Fibroblast of gingiva (primary cell): ENCODE results near the gene TUBAL3.
"Not testable (repeated sequence)": the region's sequence is repeated elsewhere in the genome, so short reads cannot be mapped to it uniquely, and the experiment has no call there.

Experiments
- DNase-seq: peaks from one replicate; pipeline ENCODE4 v3.0.0-alpha.2; 2011; ENCODE audit warnings: low read depth

Gene TUBAL3

DNA sequence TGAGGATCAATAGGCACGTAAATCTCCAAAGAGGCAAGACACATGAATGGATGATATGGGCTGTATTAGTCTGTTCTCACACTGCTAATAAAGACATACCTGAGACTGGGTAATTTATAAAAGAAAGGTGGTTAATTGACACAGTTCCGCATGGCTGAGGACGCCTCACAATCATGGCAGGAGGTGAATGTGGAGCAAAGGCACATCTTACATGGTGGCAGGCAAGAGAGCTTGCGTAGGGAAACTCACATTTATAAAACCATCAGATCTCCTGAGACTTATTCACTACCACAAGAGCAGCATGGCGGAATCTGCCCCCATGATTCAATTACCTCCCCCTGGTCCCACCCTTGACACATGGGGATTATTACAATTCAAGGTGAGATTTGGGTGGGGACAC is 25.4 kb downstream of the TUBAL3 start:
- DNase-seq, result not testable (repeated sequence)

DNA sequence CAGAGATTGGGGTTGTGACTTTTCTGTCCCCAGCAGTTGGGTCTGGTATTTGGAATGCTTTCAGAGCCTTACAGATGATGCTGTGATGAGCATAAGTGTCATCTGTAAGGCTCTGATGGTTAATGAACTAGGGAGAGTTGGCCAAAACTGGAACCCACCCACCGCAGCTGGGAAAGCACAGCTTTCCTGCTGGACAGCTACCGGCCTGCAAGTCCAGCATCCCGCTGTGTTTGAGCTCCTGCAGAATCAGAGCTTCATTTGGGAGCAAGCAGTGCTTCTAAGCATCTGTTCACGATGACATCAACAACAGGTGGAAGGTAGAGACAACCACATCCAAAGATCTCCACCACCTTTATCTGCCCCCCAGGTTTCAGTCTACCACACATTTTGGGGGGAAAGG is 28.2 kb downstream of the TUBAL3 start:
- no peak for DNase-seq

DNA sequence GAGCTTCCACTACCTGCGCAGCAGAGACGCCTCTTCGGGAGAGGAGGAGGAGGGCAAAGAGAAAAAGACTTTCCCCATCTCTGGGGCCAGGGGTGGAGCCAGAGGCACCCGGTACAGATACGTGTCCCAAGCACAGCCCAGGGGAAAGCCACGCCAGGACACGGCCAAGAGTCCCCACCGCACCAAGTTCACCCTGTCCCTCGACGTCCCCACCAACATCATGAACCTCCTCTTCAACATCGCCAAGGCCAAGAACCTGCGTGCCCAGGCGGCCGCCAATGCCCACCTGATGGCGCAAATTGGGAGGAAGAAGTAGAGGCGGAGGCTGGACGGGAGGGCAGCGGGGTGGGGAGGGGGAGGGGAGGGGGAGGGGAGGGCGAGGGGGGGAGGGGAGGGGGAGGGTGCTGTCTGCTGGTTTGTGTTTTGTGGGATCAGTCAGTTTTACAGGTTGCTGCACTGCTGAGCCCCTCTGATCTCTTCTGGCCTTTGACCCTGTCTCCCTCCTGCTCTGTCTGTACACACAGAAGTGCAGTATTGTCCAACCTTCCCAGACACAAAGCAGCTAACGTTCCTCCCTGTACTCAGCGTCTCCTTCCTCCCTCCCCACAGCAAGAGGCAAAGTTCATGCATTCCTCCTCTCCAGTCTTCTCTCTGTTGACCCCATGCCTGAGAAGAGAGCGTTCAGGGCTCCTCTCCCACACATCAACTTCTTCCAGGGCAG is 30.6 kb downstream of the TUBAL3 start:
- DNase-seq, result no peak

DNA sequence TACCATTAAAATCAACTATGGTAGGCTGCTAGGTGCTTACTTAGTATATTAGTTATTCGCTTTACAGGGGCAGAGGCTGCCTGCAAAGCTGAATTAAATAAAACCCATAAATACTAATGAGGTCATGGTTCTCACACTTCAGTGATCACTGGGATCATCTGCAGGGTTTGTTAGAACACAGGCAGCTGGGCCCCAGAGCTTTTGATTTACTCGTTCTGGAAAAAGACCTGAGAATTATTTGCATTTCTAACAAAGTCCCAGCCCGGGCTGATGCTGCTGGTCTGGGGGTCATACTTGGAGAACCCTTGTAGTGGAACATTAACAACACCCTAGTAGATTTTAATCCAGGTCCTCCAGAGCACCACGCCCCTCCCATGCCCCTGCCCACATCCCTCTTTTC is 31.3 kb downstream of the TUBAL3 start:
- no peak for DNase-seq

DNA sequence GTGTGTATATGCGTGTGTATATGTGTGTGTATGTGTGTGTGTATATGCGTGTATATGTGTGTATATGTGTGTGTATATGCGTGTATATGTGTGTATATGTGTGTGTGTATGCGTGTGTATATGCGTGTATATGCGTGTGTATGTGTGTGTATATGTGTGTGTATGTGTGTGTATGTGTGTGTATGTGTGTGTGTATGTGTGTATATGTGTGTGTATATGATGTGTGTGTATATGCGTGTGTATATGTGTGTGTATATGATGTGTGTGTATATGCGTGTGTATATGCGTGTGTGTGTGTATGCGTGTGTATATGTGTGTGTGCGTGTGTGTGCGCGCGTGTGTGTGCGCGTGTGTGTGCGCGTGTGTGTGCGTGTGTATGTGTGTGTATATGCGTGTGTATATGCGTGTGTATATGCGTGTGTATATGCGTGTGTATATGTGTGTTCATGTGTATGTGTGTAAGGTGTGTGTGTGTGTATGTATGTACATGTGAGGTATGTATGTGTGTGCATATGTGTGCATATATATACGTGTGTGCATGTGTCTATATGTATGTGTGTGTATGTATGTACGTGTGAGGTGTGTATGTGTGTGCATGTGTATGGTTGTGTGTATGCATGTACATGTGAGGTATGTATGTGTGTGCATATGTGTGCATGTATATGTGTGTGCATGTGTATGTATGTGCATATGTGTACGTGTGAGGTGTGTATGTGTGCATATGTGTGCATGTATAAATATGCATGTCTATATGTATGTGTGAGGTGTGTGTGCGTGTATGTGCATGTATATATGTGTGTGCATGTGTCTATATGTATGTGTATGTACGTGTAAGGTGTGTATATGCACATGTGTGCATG is 33.9 kb downstream of the TUBAL3 start:
- no peak for DNase-seq

DNA sequence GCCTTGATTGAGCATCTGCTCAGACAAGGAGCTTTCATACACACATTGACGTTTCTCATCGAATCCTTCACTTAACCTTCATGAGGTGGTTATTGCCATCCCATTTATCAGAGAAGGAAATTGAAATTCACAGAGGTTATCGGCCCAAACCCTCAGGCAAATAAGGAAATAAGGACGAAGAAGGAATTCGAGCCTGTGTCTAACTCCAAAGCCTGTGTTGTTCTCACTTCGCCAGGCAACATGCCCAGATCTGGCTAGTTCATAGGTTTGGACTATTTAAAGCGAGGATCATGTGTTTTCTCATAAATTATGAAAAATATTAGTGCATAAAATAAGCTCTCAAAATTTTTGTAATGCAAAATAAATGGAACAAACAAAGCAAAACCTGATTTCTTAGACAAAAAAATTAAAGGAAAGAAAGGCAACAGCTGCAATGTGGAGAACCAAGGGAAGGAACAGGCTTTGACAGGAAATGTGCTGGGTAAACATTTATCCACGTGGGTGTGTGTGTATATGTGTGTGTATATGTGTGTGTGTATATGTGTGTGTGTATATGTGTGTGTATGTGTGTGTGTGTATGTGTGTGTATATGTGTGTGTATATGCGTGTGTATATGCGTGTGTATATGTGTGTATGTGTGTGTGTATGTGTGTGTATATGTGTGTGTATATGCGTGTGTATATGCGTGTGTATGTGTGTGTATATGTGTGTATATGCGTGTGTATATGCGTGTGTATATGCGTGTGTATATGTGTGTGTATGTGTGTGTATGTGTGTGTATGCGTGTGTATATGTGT is 35.1 kb downstream of the TUBAL3 start:
- DNase-seq, result no peak

DNA sequence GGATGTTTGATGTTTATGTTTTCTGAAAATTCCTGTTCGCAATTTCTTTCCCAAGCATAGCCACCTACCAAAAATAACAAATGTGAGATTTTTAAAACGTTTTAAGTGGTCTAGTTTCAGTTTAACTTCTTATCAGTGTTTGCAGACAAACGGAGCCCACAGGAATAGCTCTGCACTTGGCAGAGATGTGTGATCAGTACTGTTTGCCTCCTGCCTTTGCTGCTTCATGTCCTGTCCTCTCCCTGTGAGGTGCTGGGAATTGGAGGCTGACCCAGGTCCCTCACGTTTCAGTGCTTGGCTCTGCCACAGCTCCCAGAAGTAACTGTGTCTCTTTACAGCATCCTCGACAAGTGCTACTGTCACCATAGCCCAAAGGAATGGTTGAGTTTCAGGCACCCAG is 38.7 kb downstream of the TUBAL3 start:
- DNase-seq, result no peak

DNA sequence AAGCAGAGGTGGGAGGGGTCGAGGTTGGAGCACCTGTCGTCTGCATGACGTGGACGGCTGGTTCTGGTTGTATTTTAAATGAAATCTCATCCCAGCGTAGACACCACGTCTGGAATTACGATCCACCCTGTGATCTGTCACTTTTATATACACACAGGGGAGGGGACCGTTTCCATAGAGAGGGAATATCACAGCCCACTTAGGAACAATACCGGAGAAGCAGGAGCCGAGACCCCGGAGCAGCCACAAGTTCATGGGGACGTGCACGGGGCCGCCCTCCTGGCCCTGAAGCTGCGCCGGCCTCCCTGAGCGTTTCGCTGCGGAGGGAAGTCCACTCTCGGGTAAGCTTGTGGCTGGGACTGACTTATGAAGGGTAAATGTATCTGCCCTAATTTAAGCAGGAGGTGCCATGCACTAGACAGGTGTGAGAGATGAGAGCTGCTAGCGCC is 39.7 kb downstream of the TUBAL3 start, which contains the start of gene UCN3:
UCN3 (plus strand) TSS at position 77 of the 449 bp plus-strand sequence. CDS start 8,755 bp downstream, outside the sequence.
- DNase-seq, result no peak

DNA sequence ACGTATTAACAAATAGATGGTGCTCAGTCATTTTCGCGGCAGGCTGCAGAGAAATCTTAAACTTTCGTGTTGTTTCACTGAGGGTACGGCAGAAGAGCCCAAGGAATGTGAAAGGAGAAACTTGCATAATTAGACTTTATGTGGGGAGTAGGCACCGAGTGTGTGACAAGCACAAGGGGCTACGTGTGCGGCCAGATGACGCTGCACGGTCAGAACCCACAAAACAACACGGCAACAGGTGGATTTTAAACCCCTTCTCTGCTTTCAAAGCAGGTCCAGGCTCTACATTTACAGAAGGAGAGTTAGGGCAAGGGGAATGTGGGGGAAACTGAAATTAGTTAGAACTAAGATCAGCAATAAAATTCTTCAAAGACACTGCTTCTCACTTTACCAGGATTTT is 40.3 kb downstream of the TUBAL3 start:
- DNase-seq, result no peak

DNA sequence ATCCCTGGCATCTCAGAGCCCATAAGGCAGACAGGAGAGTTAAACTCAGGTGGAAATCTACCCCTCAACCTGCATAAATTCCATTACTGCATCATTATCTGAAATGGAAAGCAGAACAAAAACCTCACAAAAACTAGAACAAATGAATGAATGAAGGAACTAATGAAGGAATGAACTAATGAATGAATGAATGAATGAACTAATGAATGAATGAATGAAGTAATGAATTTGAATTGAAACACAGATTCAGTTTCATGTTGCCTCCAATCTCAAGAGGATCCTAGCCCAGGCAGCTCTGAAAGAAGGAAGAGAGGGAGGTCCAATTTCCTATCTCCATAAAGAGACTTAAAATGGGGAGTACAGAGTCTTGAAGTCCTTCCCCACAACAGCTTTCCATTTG is 41.8 kb downstream of the TUBAL3 start:
- no peak for DNase-seq

DNA sequence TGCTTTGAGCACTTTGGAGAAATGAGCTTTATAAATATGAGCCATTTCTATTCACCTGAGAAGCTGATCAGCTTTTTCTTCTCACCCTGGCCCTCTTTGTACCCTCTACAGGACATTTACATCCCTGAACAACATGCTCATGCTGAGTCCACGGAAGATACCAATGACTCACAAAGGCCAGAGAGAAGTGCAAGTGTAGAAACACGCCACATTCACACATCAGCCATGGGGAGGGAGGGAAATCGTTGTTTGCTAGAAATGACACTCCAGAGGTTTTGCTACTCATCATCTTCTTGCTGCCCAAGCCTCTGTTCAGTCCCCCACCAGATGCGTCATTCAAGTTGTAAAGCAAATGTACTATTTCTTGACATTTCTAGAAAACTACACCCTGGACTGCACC is 42.7 kb downstream of the TUBAL3 start:
- no peak for DNase-seq

DNA sequence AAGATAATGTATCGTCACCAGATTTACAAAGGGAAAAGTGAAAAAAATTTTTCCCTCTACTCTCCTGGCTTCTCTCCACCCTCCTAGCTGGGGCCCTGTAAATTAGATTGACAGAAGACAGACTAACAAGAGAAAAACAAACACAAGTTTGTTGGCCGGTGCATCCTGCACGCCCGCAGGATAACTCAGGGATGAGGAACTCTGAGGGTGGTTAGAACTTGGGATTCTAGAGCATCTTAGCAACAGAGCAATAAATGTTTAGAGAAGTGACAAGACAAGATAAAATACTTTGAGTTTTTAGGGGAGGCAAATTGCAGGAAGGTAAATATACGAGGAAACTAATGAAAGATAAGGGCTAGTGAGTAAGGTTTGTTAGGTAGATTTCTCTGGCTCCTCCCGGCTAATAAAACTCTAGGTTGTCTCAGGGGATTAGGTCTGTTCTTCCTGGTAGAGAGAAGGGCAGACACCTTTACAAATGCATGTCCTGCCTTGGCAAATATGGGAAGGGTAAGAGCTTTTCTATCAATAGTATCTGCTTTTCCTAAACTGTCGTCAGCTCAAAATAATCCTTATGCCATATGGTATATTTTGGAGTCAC is 44.2 kb downstream of the TUBAL3 start:
- no peak for DNase-seq

DNA sequence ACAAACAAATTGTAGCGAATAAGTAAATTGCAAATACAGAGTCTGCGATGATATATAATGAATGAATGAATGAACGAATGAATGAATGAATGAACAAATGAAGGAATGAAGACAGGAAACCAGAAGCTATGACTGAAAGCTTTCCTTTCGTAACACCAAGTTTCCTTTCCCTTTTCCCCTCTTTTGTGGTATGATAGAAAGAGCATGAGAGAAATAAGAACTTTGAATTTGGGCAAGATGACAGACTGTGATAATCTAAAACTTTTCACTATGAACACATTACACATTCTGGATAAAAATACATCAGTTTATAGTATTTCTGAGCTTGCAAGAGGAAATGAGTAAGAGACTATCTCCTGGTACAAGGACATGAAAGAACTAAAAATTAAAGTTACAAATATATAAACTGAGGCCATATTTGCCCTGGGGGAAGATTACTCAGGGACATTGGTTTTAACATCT is 48.3 kb downstream of the TUBAL3 start:
- DNase-seq, result no peak

DNA sequence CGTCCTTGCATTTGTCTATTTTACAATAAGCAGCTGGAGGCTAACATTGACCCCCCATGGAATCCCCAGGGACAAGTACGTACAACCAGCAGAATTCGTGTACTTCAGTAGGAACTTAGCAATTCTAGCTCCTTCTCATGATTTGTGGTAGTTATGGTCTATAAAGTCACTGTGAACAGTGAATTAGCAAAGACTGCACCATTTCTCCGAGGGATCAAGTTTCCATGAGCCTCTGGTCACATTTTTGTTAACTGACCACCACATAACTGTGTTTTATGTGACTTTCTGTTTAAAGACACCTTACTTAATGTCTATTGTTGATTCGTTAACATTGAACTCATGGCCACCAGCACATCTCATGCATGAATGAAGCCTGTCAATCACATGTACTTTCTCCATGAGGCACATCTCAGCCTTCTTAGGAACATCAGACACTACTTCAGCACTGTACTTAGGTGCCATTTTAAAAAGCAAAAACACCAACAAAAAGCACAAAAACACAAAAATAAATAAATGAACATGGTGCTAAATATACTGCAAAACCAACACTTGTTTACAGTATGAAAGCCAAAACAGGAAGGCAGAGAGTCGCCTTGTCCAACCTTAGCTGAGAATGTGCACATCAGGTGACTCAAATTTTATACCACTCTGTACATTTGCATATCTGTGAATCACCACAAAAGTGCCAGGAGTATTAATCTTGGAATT is 48.9 kb downstream of the TUBAL3 start:
- no peak for DNase-seq

DNA sequence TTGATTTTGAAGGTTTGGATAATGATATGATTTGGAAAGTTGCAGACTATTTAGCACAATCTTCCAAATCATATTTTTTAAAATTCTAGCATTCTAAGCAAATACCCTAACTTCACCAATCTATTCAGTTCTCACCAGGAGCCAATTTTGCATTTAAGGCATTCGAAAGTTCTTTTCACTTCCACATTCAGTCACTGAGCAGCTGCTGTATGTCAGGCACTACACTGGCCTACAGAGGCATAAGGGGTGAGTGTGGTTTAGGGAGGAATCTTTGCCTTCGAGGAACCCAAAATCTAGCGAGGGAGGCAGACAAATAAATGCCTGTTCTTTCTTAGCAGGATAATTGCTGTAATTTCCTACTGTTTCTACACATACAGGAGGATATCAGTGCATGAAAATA is 50.6 kb downstream of the TUBAL3 start:
- no peak for DNase-seq

DNA sequence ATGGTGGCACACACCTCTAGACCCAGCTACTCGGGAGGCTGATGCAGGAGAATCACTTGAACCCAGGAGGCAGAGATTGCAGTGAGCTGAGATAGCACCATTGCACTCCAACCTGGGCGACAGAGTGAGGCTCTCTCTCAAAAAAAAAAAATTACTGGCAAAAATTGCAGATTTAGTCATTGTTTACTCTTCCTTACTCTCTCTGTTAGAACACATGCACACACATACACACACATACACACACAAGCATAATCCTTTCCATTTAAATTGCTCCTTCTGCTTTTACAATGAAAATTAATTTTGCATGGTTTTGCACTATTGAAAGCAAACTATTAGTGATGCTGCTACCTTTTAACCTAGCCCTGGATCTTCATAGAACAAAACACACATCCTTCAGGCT is 55.3 kb downstream of the TUBAL3 start:
- DNase-seq, result no peak

DNA sequence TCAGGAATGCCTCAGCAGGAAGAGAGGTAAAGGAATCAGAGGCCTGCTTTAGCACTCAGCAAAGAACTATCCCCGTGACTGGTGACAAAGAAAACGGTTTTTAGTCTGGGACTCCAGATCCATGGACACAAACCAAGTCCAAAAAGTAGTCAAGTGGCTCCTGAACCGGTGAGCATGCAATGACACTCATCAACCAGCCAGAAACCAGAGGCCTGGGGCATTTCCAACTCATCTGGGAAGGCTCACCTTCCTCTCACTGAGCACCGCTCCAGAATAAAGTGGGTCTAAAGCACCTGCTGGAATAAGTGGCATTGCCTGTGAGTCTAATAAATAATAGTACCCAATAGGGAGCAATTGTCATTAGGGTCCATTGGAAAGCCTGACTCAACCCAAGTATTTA is 57.7 kb downstream of the TUBAL3 start:
- no peak for DNase-seq

DNA sequence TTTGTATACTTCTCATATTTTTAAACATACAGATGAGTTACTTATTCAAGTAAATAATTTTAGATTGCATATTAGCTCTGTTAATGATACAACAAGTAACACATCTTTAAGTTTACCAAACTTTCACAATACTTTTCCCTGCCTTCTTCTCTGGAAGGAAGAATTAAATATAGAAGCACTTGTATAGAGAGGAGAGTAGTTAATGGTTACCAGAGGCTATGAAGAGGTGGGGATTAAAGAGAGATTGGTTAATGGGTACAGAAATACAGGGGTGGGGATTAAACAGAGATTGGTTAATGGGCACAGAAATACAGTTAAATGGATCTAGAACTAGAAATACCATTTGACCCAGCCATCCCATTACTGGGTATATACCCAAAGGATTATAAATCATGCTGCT is 59.9 kb downstream of the TUBAL3 start:
- DNase-seq, result no peak

DNA sequence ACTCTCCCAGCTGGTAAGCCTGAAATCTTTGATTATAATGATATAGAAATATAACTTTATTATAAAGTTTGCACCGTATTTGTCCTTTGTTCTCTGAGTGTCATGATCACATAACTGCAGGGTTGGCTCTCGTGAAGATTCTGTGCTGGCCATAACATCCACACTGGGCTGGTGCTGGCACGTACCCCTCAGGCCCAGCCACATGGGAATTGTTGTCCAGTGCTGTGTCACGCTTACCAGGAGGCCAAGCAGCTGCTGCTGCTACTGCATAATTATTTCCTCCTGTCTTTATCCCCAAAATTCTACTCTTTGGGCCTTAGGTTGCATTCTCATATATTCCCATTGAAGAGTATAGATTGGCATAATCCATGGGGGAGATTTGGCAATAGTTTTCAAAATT is 60.6 kb downstream of the TUBAL3 start:
- DNase-seq, result peak; percentile 10

DNA sequence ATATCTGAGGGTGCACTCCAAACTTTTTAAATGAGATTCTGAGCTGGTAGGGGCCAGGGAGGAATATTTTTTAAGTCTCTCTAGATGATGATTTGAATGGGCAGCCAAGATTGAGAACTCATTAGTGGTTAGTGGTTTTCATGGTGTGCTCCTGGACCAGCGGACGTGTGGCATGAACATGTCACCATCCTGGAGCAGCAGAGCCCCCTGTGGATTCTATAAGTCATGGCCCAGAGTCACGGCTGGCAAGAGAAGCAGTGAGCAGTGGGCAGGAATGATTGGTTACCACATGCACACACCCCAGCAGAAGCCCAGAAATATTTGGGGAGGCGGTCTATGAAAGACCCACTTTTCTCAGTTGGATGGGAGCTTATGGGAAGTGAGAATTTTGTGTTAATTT is 61.1 kb downstream of the TUBAL3 start:
- no peak for DNase-seq
